DOHH2 (cell line): ENCODE measurements around the gene LSM7.

Experiments used
- H3F3A ChIP-seq: fragments of 200-600 bp; sonication (generic), shearing (Covaris generic); 2 replicates; pipeline ENCODE4 v1.6.0; 2016; ENCODE audit warnings: antibody characterized with exemption, mild to moderate bottlenecking; ENCODE audit not compliant: control insufficient read depth, insufficient read depth
- H3K27ac ChIP-seq: fragments of 200-600 bp; sonication (generic); 2 replicates; pipeline ENCODE4 v1.5.1; 2014; ENCODE audit warnings: low read depth, mild to moderate bottlenecking, low read length, moderate library complexity
- H3K27me3 ChIP-seq: fragments of 200-600 bp; sonication (generic); 2 replicates; pipeline ENCODE4 v1.6.1; 2014; ENCODE audit warnings: mild to moderate bottlenecking, low read length, mixed read lengths; ENCODE audit not compliant: control insufficient read depth
- H3K36me3 ChIP-seq: fragments of 200-600 bp; sonication (generic); 2 replicates; pipeline ENCODE4 v1.6.1; 2014; ENCODE audit warnings: mild to moderate bottlenecking, low read length, moderate library complexity, mixed read lengths; ENCODE audit not compliant: control insufficient read depth
- H3K4me1 ChIP-seq: fragments of 200-600 bp; sonication (generic); 2 replicates; pipeline ENCODE4 v1.6.1; 2014; ENCODE audit warnings: mild to moderate bottlenecking, low read length, mixed read lengths; ENCODE audit not compliant: control insufficient read depth
- H3K4me2 ChIP-seq: fragments of 200-600 bp; sonication (generic); 2 replicates; pipeline ENCODE4 v1.6.0; 2014; ENCODE audit warnings: mild to moderate bottlenecking, low read length, moderate library complexity
- H3K4me3 ChIP-seq: fragments of 200-600 bp; sonication (generic); 2 replicates; pipeline ENCODE4 v1.5.1; 2014; ENCODE audit warnings: mild to moderate bottlenecking, low read length, mixed read lengths
- H3K79me2 ChIP-seq: fragments of 200-600 bp; sonication (generic); 2 replicates; pipeline ENCODE4 v1.6.1; 2014; ENCODE audit warnings: mild to moderate bottlenecking, low read length, mixed read lengths; ENCODE audit not compliant: control insufficient read depth
- H3K9me2 ChIP-seq: fragments of 200-600 bp; sonication (generic); replicated peaks from 2 replicates; pipeline ENCODE4 v1.6.1; 2014; ENCODE audit warnings: mild to moderate bottlenecking, low read length, mixed read lengths; ENCODE audit not compliant: control insufficient read depth
- H3K9me3 ChIP-seq: fragments of 200-600 bp; sonication (generic); 2 replicates; pipeline ENCODE4 v1.6.1; 2014; ENCODE audit warnings: antibody characterized with exemption, low read length, mixed read lengths; ENCODE audit not compliant: control insufficient read depth, insufficient read depth
- H4K20me1 ChIP-seq: fragments of 200-600 bp; sonication (generic); 2 replicates; pipeline ENCODE4 v1.6.0; 2014; ENCODE audit warnings: low read depth, mild to moderate bottlenecking, antibody characterized with exemption, low read length, moderate library complexity; ENCODE audit not compliant: control insufficient read depth, insufficient read depth
- EZH2phosphoT487 ChIP-seq: fragments of 200-600 bp; sonication (generic); IDR thresholded peaks from 2 replicates; pipeline ENCODE4 v1.6.1; 2017; ENCODE audit warnings: borderline replicate concordance, mild to moderate bottlenecking, antibody characterized with exemption, low read length, moderate library complexity, mixed read lengths
- TF ChIP-seq, protein P1 (sequence below): fragments of 200-600 bp; sonication (generic); IDR thresholded peaks from one replicate; pipeline ENCODE4 v1.5.1; 2014; ENCODE audit warnings: antibody characterized with exemption, mild to moderate bottlenecking, low read depth, low read length; ENCODE audit not compliant: poor library complexity, severe bottlenecking

LSM7 gene

DNA sequence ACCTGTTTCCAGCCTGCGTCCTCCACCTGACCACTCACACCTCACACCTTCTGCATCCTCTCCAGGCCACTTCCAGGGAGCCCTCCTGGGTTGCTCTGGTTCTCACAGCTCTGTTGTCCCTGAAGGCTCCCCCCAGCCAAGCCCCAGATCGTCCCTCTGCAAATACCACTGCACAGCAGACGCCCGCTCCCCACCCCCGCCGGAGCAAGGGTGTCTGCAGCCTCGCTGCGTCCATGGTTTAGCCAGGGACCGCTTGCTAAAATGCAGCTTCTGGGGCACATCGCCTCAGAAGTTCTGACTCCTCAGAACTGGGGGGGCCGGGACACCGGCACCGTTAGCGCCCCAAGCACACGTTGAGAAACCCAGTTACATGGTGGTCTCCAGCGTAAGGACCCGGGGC, 21.4 kb downstream of the LSM7 start:
- Histone ChIP-seq H3K4me3 (no peak overlapping the region), H3F3A (peaks cover 1% of the 10 kb centered on the region; the same call in 1 of the 2 replicates), H4K20me1 (no peaks in the 10 kb centered on the region), H3K27ac (no peak overlapping the region), H3K9me2 (no peaks in the 10 kb centered on the region), H3K79me2 (no peaks in the 10 kb centered on the region), H3K4me1 (peaks cover 28% of the 10 kb centered on the region), H3K9me3 (no peaks in the 10 kb centered on the region), H3K4me2 (no peak overlapping the region), H3K36me3 (no peaks in the 10 kb centered on the region), H3K27me3 (peaks cover 55% of the 10 kb centered on the region)
- no peak for TF ChIP-seq EZH2phosphoT487
- TF ChIP-seq, protein P1, sequence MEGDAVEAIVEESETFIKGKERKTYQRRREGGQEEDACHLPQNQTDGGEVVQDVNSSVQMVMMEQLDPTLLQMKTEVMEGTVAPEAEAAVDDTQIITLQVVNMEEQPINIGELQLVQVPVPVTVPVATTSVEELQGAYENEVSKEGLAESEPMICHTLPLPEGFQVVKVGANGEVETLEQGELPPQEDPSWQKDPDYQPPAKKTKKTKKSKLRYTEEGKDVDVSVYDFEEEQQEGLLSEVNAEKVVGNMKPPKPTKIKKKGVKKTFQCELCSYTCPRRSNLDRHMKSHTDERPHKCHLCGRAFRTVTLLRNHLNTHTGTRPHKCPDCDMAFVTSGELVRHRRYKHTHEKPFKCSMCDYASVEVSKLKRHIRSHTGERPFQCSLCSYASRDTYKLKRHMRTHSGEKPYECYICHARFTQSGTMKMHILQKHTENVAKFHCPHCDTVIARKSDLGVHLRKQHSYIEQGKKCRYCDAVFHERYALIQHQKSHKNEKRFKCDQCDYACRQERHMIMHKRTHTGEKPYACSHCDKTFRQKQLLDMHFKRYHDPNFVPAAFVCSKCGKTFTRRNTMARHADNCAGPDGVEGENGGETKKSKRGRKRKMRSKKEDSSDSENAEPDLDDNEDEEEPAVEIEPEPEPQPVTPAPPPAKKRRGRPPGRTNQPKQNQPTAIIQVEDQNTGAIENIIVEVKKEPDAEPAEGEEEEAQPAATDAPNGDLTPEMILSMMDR = no peak

DNA sequence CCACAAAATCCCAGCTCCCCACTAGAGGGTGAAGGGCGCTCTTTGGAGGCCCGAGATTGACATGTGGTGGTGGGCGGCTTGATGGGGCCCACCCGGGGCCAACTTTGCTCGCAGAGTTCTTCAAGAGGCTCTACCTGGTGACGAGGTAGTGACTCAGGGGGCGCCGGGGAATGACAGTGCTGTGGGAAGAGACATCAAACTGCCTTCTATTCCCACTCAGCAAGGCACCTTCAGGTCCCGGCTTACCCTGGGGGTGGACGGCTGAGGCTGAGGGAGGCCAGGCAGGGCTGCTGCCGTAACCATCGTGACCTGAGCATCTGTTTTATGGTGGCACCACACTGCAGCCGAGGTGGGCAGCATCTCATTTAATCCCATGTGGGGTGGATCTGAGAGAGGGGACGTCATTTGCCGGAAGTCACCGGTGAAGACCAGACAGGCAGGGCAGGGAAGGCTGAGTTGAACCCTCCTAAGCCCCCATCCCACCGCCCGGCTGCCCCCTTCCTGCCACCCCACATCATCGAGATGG, 22.0 kb downstream of the LSM7 start:
- Histone ChIP-seq H3F3A (peaks cover 3% of the 10 kb centered on the region; the same call in 1 of the 2 replicates), H3K4me1 (peaks cover 34% of the 10 kb centered on the region), H3K36me3 (no peaks in the 10 kb centered on the region), H3K9me2 (no peaks in the 10 kb centered on the region), H3K9me3 (no peaks in the 10 kb centered on the region), H3K4me2 (no peak overlapping the region), H3K4me3 (no peak overlapping the region), H4K20me1 (no peaks in the 10 kb centered on the region), H3K27ac (no peak overlapping the region), H3K27me3 (peaks cover 55% of the 10 kb centered on the region), H3K79me2 (no peaks in the 10 kb centered on the region)
- TF ChIP-seq, protein P1 = no peak
- no peak for TF ChIP-seq EZH2phosphoT487

DNA sequence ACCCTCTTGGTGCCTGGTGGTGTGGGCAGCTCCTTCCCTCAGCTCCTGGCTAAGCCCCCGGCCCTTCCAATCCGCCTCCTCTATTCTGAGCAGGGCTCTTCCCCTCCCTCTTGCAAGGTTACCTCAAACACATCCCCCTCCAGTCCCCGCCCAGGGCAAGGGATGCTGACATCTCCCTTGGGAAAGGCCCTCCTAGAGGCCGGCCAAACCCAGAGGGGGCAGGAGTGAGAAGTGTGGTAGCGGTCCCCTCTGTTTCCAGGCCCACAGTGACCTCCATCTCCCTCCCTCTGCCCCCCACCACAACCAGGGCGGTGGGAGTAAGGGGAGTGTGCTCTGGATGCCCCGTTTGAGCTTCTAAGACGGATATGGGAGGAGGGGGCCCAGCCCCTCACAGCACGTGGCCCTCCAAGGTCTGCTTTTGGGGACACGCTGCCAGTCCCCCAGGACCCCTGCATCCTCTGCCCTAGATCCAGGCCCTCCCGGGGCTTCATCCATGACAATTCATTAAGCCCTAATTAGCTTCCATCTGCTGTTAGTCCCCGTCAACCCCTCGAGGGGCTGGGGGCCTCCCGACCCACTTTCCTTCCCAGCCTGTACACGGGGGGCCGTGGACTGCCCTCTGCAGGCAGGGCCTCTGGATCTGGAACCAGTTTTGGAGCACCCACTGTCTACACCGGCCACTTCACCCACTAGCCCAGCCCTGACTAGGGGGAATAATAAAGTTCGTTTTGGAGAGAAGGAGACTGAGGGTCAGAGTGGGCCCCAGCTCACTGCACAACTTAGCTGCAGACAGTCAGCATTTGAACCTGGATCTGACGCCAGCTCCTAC, 22.7 kb downstream of the LSM7 start:
- H3K79me2 ChIP-seq = no peaks in the 10 kb centered on the region
- no peaks in the 10 kb centered on the region for H4K20me1 ChIP-seq

More for the DNA sequence above, 22.7 kb downstream of the LSM7 start:
- no peaks in the 10 kb centered on the region for H3K9me3 ChIP-seq
- no peaks in the 10 kb centered on the region for H3K36me3 ChIP-seq
- no peak overlapping the region for H3K4me3 ChIP-seq
- TF ChIP-seq, protein P1 = no peak
- no peak for TF ChIP-seq EZH2phosphoT487
- H3F3A ChIP-seq = peaks cover 3% of the 10 kb centered on the region; the same call in 1 of the 2 replicates
- H3K4me1 ChIP-seq = peaks cover 39% of the 10 kb centered on the region
- H3K27me3 ChIP-seq = peaks cover 55% of the 10 kb centered on the region
- H3K27ac ChIP-seq = no peak overlapping the region
- H3K9me2 ChIP-seq = no peaks in the 10 kb centered on the region
- H3K4me2 ChIP-seq = no peak overlapping the region
